NB4 (cell line): ENCODE data around the gene KCNQ1.

Experiments
- DNase-seq: peaks from one replicate; pipeline ENCODE4 v3.0.0; 2010; ENCODE audit warnings: low read depth
- H3K4me3 ChIP-seq: one replicate; pipeline ENCODE4 v1.5.1; 2011; ENCODE audit warnings: mild to moderate bottlenecking, low read depth, low read length, moderate library complexity
- MYC ChIP-seq: IDR thresholded peaks from 2 replicates; pipeline ENCODE4 v1.6.1; 2011; ENCODE audit warnings: low read depth, low read length
- POLR2A ChIP-seq: IDR thresholded peaks from 2 replicates; pipeline ENCODE4 v1.6.1; 2011; ENCODE audit warnings: mild to moderate bottlenecking; ENCODE audit not compliant: insufficient read length; ENCODE audit errors: extremely low read depth
- TF ChIP-seq, protein P1 (sequence below): IDR thresholded peaks from 2 replicates; pipeline ENCODE4 v1.6.1; 2011; ENCODE audit warnings: low read depth, low read length
- TF ChIP-seq, protein P2 (sequence below): IDR thresholded peaks from one replicate; pipeline ENCODE4 v1.5.1; 2012; ENCODE audit warnings: low read depth, low read length

KCNQ1 gene

DNA sequence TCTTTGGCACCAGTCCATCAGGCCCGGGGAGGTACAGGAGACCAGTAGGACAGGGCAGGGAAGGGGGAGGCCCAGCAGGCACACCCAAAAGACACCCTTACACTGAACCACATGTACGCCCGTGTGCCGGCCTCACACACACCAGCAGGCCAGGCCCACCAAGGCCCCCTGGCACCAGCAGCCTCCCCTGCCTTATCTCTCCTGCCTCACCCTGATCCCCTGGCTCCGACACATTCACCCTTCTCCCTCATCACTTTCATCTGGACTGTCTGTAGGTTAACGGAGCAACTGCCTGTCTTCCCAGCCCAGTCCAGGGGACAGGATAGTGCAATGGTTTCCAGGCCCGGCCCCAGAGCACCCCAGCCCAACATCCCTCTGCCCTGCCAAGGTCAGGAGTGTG, 435.8 kb downstream of the KCNQ1 start:
- H3K4me3 ChIP-seq: no peak overlapping the region
- TF ChIP-seq POLR2A (no peak), MYC (no peak)
- TF ChIP-seq, protein P1, sequence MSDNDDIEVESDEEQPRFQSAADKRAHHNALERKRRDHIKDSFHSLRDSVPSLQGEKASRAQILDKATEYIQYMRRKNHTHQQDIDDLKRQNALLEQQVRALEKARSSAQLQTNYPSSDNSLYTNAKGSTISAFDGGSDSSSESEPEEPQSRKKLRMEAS: no peak
- TF ChIP-seq, protein P2, sequence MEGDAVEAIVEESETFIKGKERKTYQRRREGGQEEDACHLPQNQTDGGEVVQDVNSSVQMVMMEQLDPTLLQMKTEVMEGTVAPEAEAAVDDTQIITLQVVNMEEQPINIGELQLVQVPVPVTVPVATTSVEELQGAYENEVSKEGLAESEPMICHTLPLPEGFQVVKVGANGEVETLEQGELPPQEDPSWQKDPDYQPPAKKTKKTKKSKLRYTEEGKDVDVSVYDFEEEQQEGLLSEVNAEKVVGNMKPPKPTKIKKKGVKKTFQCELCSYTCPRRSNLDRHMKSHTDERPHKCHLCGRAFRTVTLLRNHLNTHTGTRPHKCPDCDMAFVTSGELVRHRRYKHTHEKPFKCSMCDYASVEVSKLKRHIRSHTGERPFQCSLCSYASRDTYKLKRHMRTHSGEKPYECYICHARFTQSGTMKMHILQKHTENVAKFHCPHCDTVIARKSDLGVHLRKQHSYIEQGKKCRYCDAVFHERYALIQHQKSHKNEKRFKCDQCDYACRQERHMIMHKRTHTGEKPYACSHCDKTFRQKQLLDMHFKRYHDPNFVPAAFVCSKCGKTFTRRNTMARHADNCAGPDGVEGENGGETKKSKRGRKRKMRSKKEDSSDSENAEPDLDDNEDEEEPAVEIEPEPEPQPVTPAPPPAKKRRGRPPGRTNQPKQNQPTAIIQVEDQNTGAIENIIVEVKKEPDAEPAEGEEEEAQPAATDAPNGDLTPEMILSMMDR: no peak
- no peak for DNase-seq

DNA sequence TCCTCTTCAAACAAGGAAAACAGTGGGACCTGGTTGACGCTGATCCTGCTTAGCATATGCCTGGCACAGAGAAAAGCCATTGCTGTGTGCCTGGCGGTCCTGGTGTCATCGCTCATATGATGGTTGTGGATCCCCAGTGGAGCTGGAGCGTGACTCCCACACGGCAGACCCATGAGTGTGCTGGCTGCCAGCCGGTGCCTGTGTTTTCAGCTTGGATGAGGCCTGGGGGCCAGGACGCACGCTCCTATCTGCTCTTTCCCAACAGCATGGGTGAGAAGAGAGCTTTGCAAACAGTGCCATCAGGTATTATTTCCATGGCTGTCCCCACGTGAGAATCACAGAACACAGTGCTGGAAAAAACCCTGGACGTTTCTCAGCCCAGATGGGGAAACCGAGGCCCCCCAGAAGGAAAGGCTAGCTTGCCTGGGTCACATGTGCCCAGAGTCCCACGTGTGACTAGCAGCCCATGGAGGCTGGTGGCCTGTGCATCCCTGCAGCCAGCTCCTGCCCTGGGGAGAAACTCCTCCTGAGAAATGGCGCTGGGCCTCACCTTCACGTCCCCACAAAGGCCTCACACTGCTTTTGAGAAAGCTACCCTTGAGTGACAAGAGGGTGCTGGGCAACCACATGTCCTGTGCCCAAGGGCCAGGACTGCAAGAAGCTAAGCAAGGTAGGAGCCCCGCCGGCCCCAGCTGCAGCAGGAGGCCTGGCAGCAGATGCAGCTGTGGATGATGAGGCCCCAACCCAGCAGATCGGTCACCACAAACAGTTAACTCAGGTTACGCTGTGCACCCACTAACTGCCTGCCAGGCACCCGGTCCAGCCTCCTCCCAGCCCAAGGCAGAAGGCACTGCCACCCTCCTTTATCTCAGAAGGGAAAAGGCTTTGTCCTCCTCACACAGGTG, 436.5 kb downstream of the KCNQ1 start:
- DNase-seq: no peak

DNA sequence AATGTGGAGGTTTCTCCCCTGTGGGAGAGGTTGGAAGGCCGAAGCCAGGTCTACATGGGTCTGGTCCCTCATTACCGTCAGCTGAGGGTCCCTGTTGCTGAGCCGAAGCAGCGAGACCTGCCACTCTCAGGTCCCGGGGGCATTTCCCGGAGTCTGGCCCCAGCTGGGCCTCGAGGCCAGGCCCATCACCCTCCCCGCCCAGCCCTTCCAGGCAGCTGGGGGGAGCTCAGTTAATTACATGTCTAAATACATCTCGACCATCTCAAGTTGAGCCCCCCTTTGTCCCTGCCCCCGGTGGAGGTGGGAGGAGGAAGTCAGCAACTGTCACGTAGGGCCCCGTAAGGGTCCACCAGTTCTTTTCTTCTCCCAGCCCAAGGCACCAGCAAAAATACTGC, 437.2 kb downstream of the KCNQ1 start:
- DNase-seq: no peak
- TF ChIP-seq, protein P2: no peak
- no peak for TF ChIP-seq MYC
- TF ChIP-seq, protein P1: no peak
- no peak for TF ChIP-seq POLR2A
- H3K4me3 ChIP-seq: no peak overlapping the region

More for the DNA sequence above, 436.5 kb downstream of the KCNQ1 start:
- no peak overlapping the region for H3K4me3 ChIP-seq
- TF ChIP-seq MYC (no peak), POLR2A (no peak)
- TF ChIP-seq, protein P1: no peak
- TF ChIP-seq, protein P2: no peak

DNA sequence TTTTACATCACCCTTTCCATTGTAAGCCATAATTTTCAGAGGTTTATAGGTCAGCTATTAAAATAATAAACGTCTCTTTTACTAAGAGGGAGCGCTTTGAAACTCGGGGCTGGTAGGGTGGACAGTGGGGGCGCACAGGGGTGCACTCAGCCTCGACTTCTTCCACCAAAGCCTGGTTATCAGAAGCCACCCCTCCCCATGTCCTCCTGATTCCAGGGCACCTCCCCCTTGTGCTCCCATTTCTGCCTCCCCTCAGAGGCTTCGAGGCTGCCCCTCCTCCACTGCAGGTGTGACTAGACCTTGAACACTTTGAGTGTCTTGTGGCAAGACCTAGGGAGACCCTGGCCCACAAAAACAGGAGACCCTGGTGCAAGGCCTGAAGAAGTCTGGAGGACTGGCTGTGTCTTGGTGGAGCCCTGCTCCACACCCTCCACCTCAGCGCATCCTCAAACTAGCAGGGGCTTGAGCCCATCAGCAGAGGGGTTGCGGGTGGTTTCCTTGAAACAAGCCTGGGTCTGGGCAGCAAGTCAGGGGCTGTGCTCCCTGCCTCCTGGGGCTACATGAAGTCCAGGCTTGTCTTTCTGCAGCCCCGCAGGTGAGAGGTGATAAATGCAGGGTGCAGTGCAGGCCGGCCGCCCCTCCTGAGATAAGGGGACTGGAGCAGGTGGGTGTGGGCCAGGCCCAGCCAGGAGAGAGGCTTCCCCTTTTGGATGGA, 437.7 kb downstream of the KCNQ1 start:
- no peak overlapping the region for H3K4me3 ChIP-seq
- TF ChIP-seq MYC: no peak
- TF ChIP-seq, protein P2: no peak
- TF ChIP-seq, protein P1: no peak
- no peak for TF ChIP-seq POLR2A

DNA sequence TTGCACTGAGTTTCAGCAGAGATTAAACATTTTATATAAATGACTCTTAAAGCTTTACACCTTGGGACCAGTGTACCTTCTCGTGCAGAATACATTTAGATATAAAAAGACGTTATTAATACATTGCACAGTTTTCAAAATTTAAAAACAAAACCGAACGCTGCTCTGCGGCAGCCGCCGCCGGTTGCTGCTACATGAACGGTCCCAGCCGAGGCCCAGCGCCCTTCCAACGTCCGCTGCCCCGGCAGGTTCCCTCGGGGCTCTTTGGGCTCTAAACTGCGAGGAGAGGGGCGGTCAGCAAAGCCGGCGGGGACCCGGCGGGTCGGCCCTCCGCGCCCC, 438.8 kb downstream of the KCNQ1 start:
- TF ChIP-seq, protein P1: no peak
- TF ChIP-seq MYC (no peak), POLR2A (no peak)
- TF ChIP-seq, protein P2: no peak
- DNase-seq: no peak
- H3K4me3 ChIP-seq: no peak overlapping the region

More for the DNA sequence above, 437.7 kb downstream of the KCNQ1 start:
- DNase-seq: no peak
